ENCODE measurements around the gene ZNF41.
"Not testable (repeated sequence)": the region's sequence is repeated elsewhere in the genome, so short reads cannot be mapped to it uniquely, and the experiment has no call there.

Gene ZNF41

DNA sequence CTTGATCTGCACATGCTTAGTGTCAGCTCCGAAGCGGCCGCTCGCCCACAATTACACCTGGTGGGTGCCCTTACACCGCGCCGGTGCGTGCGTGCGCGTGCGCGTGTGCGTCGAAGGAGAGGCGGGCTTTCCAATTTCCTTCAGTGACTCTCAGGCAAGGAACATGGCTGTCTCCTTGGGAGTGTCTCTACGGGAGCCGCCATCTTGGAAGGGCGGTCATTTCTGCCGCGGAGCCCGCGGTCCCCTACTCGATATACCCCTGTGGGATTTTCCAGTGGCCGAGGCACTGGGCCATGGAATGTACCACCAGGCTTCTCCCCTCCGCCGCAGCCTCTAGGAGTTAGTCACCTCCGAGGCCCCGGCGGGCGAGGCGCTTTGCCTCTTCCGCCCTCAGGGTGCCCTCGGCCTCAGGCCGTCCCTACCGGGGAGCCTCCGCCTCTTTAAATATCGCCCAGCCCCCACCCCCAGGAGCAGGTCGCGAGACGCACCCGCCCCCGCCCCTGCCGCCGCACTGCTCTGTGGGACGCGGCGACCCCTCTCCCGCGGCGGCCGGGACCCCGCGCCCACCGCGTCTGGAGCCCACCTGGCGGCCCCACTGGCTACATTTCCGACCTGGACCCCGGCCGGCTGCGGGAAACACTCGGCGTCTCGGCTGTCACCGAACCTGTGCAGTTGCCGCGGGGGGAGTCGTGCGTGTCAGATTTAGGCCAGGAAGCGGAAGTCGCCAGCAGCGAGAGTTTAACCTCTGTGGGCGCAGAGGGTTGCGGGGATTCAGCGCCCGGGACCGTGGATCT is at the start of gene ZNF41:
Gene ZNF41 (minus strand): TSS at position 711 of the 794 bp plus-strand sequence. CDS start 15,741 bp downstream, outside the sequence.
- DNase-seq (ENCODE audit: low read depth in 2 of 2), result no peak

DNA sequence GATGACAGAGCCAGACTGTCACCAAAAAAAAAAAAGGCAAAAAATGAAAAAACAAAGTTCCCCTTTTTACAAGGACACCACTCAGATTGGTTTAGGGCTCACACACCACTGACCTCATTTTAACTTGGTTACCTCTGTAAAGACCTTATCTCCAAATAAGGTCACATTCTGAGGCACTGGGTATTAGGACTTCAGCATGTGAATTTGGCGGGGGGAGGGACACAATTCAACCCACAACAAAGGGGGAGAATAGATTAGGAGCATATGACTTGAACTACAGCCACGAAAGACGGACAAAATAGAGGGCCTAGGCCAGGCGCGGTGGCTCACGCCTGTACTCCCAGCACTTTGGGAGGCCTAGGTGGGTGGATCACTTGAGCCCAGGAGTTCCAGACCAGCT is 47.0 kb upstream of the ZNF41 start:
- DNase-seq (ENCODE audit: low read depth in 2 of 2), result no peak

DNA sequence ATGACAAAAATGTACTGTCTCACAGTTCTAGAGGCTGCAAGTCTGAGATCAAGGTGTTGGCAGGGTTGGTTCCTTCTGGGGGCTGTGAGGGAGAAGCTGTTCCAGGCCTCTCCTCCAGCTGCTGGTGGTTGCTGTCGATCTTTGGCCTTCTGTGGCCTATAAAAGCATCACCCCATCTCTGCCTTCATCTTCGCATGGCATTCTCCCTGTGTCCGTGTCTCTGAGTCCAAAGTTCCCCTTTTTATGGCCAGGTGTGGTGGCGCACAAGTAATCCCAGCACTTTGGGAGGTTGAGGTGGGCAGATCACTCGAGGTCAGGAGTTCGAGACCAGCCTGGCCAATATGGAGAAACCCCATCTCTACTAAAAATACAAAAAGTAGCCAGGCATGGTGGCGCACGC is 46.5 kb upstream of the ZNF41 start:
- DNase-seq (ENCODE audit: low read depth in 2 of 2), result no peak

DNA sequence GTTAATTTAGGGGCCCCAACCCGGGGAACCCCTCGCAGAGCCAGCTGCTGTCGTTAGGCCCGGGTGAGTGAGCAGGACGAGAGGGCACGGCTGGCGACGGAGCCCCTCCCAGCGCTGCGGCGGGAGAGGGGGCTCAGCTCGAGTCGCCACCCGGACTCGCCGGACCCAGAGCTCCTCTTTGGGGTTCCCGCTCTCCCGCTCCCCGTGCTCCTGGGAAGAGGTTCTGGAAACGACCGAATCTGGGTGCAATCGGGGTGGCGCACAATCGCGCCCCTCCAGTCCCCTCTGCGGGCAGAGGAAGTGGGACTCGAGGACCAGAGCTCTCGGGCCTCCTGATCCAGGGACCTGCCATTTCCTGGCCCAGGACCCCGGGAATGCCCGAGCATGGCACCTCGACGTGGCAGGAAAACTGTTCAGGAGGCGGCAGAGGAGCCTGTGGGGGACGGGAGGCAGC is 40.7 kb upstream of the ZNF41 start:
- no peak for DNase-seq (ENCODE audit: low read depth in 2 of 2)

DNA sequence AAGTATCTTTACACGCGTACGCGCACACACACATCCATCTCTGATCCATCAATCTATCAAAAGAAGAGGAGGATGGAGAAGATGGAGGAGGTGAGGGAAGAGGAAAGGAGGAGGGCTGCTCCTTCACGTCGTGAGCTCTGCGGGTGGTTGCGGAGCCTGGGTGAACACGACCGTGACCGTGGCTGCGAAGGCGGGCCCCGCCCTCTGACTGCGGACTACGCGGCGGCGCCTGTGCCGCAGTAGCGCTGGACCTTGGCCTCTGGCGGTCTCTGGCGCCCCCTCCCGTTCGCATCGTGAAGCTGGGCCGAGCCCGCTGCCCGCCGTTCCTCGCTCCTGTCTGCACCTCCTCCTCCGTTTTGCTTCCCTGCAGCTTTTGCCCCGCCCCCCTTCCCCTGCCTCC is 40.3 kb upstream of the ZNF41 start:
- DNase-seq (ENCODE audit: low read depth in 2 of 2), result peak in 1 of 2 experiments; percentile 23

DNA sequence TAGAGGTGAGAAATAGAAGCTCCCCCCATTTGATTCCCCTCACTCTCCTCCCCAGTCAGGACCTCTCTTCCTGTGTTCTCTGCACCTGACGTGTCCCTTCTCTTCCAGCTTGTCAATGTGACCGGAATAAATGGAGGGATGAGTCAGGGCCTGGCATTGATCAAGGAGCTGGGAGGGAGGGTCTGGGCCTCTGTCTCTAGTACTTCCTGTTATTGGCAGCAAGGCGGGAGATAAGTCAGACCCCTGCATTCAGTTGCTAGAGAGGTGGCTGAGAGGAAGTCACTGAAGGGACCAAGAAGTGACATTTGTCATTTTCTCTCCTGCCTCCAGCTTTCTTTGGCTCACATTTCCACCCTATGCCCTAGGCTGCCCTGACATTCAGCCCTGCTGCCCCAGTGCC is 35.1 kb upstream of the ZNF41 start:
- DNase-seq (ENCODE audit: low read depth in 2 of 2), result no peak

DNA sequence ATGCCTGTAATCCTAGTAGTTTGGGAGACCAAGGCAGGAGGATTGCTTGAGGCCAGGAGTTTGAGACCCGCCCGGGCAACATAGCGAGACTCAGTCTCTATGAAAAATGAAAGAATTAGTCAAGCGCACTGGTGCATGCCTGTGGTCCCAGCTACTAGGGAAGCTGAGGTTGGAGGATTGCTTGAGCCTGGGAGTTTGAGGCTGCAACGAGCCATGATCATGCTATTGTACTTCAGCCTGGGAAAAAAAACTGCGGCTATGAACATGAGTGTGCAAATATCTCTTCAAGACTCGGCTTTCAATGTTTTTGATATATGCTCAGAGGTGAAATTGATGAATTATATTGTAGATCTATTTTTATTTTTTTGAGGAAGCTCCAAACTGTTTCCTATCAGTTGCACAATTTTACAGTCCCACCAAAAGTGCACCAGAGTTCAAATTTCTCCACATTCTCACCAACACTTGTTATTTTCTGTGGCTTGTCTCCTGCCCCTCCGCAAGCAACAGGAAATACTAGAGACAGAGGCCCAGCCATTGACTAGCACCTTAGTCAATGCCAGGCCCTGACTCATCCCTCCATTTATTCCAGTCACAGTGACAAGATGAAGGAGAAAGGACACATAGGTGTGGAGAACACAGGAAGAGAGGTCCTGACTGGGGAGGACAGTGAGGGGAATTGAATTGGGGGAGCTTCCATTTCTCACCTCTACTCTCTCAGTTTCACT is 33.1 kb upstream of the ZNF41 start:
- no peak for DNase-seq (ENCODE audit: low read depth in 2 of 2)

DNA sequence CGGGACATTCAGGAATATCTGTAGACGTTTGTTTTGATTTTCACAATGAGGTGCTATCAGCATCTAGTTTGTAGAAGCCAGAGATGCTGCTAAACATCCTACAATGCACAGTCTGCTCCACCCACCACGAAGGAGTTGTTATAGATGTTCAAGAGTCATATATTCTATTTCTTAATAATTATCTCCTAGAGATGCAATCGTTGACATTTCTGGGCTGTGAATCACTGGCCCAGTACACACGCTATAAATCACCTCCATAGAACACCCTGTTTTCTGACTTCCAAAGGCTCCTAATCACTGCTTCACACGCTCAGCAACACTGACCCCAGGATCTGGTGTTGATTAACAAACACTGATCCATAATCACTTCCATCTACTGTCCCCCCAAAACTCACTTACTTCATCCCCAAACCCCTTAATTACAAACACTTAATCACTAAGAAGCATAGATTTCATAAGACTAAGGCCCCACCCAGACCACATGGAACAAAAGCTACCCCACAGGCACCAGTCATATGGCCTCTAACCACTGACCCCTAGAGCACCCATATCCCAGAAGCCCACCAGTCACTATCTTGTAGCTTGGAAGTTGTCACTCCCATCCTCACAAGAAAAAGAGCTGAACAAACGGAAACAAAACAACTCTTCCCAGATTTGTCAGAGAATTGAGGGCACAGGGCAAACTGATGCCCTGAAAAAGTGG is 31.7 kb upstream of the ZNF41 start:
- DNase-seq (ENCODE audit: low read depth in 2 of 2), result peak; percentile 54 to 58

DNA sequence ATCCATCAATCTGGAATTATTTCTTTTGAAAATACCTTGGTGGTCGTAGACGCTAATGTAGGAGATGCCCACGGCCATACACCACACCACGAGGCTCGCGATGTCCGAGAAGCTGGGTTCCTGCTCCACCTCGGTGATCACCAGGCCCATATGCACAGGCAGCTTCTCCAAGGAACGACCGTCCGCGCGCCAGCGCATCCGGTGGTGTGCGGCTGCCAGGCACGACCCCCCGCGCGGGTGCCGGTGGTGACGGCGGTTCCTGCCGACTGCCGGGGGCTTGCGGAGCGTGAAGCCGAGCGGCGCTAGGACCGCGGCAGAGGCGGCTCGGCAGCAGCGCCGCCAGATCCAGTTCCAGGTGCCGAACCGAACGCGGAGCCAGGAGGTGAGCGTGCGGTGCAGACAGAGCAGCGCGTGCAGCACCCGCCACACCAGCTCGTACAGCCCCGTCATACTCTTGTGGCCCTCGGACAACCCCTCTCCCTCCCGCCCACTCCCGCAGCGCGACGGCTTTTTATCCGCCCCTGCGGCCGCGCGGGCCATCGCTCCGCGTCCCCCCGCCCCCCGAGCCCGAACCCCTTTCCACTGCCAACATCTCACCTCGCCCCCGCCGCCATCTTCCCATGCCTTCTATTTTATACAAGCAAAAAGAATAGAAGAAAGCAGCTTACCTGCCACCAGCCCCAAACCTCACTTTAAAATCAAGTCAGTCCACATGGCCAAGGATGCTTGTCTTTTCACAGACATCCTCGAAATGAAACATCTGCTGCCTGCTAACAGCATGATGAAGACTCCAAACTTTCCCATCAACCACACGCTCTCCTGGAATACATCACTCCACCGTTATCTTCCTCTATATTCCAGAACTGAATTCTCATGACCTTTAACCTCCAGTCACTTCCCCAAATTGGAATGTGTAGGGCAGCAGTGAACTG is 30.3 kb upstream of the ZNF41 start:
- not testable (repeated sequence) for DNase-seq (ENCODE audit: low read depth in 2 of 2)

DNA sequence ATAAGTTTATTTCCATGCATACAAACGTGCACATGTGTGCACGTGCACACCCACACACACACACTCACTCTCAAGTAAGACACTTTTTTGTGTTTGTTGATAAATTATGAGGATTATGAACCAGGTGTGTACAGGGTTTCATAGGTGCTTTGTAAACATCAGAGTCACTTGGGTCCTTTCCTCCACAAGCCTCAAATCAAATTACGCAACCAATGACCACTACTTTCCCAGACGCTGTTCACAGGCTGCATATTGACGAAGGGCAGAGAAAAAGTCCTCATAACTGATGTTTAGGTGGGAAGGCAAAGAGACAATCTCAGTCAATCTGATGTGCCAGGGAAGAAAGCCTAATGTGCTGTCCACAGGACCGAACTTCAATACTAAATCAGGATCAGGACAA is 29.4 kb upstream of the ZNF41 start:
- not testable (repeated sequence) for DNase-seq (ENCODE audit: low read depth in 2 of 2)

DNA sequence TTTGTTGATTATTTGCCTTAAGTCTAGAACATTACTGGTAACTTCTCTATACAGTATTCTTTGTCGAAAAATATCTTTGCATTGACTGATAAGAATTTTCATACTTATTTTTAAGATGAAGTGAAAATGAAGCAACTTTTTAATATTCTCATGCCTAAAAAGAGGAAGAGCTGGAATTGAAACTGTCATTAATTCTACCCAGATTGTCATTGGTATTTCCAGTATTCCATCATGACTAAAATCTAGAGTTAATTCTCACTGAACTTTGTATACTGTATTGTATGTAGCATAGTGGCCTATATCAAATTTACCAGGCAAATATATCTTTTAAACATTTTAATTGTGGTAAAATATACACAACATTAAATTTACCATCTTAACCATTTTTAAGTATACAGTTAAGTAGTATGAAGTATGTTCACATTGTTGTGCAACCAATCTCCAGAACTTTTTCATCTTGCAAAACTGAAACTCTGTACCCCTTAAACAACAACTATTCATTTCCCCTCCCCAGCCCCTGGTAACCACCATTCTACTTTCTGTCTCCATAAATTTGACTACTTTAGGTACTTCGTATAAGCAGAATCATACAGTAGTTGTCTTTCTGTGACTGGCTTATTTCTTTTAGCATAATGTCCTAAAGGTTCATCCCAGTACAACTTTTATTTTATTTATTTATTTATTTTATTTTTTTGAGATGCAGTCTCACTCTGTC is 24.3 kb upstream of the ZNF41 start:
- DNase-seq (ENCODE audit: low read depth in 2 of 2), result no peak

DNA sequence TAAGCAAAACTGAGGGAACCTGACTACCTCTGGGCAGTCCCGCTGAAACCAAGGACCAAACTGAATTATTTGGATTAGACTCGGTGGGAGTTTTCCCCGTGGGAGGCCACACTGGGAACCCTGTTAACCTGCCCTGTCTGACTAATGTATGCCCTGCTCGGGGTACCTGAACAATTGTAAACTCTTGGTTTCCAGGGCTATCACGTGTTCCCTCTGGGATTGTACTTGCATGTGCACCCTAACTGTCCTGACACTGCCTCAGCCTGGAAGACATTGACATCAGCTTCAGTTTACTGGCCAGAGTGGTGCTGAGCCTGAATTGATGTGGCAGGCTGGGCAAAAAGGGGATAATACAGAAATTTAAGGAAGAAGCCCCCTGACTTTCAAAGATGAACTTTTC is 20.1 kb upstream of the ZNF41 start:
- DNase-seq (ENCODE audit: low read depth in 2 of 2), result no peak

DNA sequence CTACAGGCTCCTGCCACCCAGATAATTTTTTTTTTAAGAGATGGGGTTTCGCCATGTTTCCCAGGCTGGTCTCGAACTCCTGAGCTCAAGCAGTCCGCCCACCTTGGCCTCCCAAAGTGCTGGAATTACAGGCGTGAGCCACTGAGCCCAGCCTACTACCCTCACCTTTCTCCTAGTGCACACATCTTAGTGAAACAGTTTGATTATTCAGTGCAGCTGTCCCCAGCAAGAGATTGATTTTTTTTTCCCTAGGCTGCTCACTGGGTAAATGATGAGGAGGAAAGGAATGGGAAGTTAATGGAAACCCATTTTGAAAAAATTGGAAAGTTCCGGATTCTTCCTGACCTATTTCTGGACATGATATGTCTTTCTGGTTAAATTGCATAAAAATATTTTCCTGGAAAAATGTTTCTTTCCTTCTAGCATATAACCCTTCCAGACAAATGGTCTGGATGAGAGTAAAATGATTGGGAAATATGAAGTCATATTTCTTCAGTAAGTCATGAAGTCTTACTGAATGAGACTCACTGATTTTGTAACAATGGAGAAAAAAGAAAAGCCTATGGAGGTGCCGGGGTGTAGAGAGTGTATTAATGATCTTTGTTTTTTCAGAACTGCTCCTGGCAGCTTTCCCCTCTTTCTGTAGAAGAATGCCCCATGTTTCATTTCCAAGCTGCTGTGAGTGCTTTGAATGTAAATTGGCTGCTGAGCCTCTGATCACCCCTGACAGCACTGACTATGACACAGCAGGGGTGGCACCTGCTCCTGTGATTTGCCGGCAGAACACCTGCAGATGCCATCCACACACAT is 19.5 kb upstream of the ZNF41 start:
- peak in 1 of 2 experiments; percentile 50 for DNase-seq (ENCODE audit: low read depth in 2 of 2)

DNA sequence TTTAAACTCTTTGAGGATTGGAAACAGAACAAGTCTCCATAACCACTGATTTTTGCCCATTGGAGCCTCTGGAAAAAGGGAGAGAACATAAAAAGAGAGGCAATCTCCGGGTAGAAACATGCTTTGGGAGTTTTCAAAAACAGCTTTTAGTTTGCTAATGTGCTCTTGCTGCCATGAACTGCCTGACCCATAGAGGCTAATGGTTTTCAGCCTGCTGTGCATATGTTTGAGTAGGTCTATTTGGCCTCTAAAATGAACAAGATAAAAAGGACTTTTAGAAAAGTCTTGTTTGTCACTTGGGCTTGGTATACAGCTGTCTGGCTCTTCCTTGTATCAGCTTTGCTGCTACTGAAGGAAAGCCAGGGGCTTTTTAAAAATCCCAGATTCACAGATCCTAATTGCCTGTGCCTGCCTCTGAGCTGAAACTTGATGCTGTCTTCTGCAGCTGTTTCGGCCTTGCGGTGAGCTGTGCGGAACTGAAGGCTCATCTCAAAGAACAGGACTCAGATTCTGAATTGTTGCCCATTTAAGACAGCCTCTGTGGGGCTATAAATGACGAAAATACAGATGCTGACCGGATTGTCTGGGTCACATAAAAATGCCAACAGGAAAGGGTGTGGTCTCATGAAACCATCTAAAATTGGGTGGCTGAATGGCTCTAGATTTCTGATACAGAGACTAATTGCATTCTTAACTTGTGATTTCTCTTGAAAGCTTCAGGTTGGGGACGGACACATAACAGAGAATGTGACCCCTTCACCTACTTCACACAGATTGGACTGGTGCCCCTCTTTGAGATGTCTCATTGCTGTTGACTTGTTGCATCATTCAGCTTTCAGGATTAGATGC is 18.4 kb upstream of the ZNF41 start:
- no peak for DNase-seq (ENCODE audit: low read depth in 2 of 2)

DNA sequence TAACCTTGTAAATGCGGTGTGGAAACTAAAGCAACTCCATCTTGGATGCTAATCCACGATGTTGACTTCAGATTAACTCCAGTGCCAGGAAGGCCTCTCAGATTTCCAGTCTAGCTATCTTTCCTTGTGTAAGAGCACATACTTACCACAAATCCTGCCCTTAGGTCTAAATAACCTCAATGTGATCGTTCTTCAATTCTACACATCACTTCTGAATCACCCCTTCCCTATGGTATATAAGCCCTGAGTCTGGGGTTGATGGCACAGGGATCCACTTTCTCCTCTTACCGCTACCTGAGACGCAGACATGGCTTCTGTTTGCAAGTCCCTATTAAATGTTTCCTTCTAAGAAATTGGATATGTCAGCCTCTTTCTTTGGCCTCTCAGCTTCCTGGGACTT is 17.5 kb upstream of the ZNF41 start:
- DNase-seq (ENCODE audit: low read depth in 2 of 2), result no peak

DNA sequence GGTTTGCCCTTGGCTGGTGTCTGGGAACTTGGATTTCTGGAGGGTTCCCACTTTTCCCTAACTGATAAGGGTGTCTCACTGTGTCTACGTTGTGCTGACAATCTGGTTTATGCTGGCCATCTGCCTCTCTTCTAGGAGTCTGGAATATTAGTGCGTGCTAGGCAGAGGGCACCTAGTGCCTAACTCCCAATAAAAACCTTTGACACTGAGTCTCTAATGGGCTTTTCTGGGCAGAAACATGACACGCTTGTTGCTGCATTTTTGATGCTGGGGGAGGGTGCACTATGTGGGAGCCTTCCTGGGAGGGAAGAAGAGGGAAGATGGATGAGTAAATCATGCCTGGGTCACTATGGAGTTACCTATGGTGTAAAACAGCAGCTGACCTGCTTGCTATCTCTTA is 16.3 kb upstream of the ZNF41 start:
- DNase-seq (ENCODE audit: low read depth in 2 of 2), result no peak

DNA sequence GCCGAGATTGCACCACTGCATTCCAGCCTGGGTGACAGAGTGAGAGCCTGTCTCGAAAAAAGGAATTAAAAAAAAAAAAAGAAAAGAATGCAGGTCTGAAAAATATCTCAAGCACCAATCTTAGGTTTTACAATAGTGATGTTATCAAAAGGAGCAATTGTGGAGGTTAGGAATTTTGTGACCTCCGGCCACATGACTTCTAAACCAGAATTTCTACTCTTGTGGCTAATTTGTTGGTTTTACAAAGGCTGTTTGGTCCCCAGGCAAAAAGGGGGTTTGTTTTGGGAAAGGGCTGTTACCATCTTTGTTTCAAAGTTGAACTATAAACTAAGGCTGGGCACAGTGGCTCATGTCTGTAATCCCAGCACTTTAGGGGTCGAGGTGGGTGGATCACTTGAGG is 15.4 kb upstream of the ZNF41 start:
- no peak for DNase-seq (ENCODE audit: low read depth in 2 of 2)

DNA sequence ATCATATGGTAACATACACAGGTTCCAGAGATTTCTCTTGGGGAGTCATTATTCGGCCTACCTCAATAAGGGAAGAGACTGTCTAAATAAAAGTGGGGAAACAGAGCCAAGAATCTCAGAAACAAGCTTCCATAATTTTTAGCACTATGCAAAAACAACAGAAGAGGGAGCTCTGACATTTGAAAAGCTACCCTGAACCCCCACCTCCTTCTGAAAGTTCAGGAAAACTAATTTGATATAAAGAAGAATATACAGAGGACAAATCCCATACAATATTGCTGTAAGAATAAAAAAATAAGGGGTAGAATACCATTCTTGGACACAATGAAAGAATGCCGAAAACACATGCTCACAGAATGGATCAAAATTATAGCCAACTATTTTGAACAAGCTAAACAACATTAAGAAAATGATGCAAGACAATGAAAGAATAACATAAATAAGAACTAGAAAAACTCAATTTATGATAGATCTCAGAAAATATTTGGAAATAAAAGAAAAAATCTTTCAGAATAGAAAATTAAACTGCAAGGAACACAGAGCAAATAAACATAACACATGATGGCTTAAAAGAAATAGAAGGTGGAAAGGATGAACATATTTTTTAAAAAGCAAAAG is 14.4 kb upstream of the ZNF41 start:
- no peak for DNase-seq (ENCODE audit: low read depth in 2 of 2)

DNA sequence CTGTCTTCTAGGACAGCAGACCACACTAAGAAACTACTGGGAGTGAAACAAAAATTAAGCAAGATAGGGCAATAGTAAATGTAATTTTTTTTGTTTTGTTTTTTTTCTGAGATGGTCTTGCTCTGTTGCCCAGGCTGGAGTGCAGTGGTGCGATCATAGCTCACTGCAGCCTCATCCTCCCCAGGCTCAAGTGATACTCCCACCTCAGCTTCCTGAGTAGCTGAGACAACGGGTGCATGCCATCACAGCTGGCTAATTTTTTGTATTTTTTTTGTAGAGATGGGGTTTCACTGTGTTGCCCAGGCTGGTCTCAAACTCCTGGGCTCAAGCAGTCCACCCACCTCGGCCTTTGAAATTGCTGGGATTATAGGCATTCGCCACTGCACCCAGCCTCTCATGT is 9.1 kb upstream of the ZNF41 start:
- not testable (repeated sequence) for DNase-seq (ENCODE audit: low read depth in 2 of 2)

Data from fibroblast of skin of left biceps (primary cell).